PFSK-1 (cell line): Measurements from ENCODE around the gene WDR43.

Experiments
- FOXP2 ChIP-seq: optimal IDR thresholded peaks from 2 replicates; pipeline ENCODE3; 2011; ENCODE audit warnings: borderline replicate concordance, control low read depth, inconsistent platforms; ENCODE audit not compliant: insufficient read depth; ENCODE audit errors: extremely low read length, extremely low read depth
- POLR2AphosphoS5 ChIP-seq: IDR thresholded peaks from 2 replicates; pipeline ENCODE4 v1.6.1; 2012; ENCODE audit warnings: low read depth, mild to moderate bottlenecking, control low read depth, low read length, moderate library complexity
- REST ChIP-seq, 2 experiments: IDR thresholded peaks; 2 replicates each; pipeline versions ENCODE4 v1.6.1 to v1.8.0; 2011 to 2012; ENCODE audit warnings: low read depth in 2 of 2, low read length in 2 of 2, control low read depth in 1 of 2, inconsistent platforms in 1 of 2, mild to moderate bottlenecking in 1 of 2, moderate library complexity in 1 of 2; ENCODE audit not compliant: insufficient read depth in 1 of 2
- SIN3A ChIP-seq: IDR thresholded peaks from 2 replicates; pipeline ENCODE4 v1.6.1; 2012; ENCODE audit warnings: mild to moderate bottlenecking, low read length, moderate library complexity, borderline replicate concordance; ENCODE audit not compliant: insufficient read depth
- TAF1 ChIP-seq: IDR thresholded peaks from 2 replicates; pipeline ENCODE4 v1.6.1; 2012; ENCODE audit warnings: low read length, control low read depth, borderline replicate concordance; ENCODE audit not compliant: insufficient read depth

The WDR43 gene

GRCh38 chr2:28976584-28976983 is 82.1 kb downstream of the WDR43 start:
- TF ChIP-seq POLR2AphosphoS5, result no peak
- no peak for TF ChIP-seq SIN3A
- no peak for TF ChIP-seq TAF1
- TF ChIP-seq REST (IDR thresholded peaks at IDR 0.05; ENCODE audit: insufficient read depth in 1 of 2, low read depth in 2 of 2, low read length in 2 of 2), result no peak
- no peak for TF ChIP-seq FOXP2

- TF ChIP-seq POLR2AphosphoS5 (no peak), FOXP2 (no peak), TAF1 (no peak), SIN3A (no peak), REST (IDR thresholded peaks at IDR 0.05; ENCODE audit: insufficient read depth in 1 of 2, low read depth in 2 of 2, low read length in 2 of 2) (no peak)
These were observed 82.9 kb downstream of the WDR43 start for GRCh38 chr2:28977176-28977875.

GRCh38 chr2:28978606-28979005 is 84.1 kb downstream of the WDR43 start:
- TF ChIP-seq TAF1 (no peak), SIN3A (no peak), REST (IDR thresholded peaks at IDR 0.05; ENCODE audit: insufficient read depth in 1 of 2, low read depth in 2 of 2, low read length in 2 of 2) (no peak), POLR2AphosphoS5 (no peak), FOXP2 (no peak)

- TF ChIP-seq FOXP2 (no peak), TAF1 (no peak), REST (IDR thresholded peaks at IDR 0.05; ENCODE audit: insufficient read depth in 1 of 2, low read depth in 2 of 2, low read length in 2 of 2) (no peak), SIN3A (no peak), POLR2AphosphoS5 (no peak)
These were observed 84.6 kb downstream of the WDR43 start for GRCh38 chr2:28979041-28979440.
